HCT116 (cell line): Measurements from ENCODE around the gene SLC14A1. TPM values are rescaled to one million over a fixed set of nuclear protein-coding genes. Genes with fewer than 3 reads are reported as not detected.

Experiments used
- ATAC-seq: fragments of 200-7000 bp; cut with Tn5 transposase; 2 replicates; pipeline ENCODE4 v1.9.1; 2020; ENCODE audit warnings: mild to moderate bottlenecking, moderate library complexity
- BruUV-seq: library from RNA; stranded (reverse); fragments of 400-500 nt; replicated peaks from 2 replicates; lab custom pipeline; 2021; lab: Mats Ljungman, UMichigan
- CTCF ChIA-PET: fragments of 300-600 bp; sonication (Branson Sonifier 250); formaldehyde crosslinking; loops from one replicate; lab custom pipeline; 2021; ENCODE audit warnings: antibody characterized with exemption; lab: Charles Lee
- POLR2A ChIA-PET: fragments of 300-600, 350-600 bp; sonication (Branson Sonifier 250); formaldehyde crosslinking; loops from one replicate; lab custom pipeline; 2021; ENCODE audit warnings: antibody characterized with exemption; lab: Charles Lee
- RAD21 ChIA-PET, 2 experiments: fragments of 300-600 bp; sonication (Branson Sonifier 250); formaldehyde crosslinking; loops; one replicate each; lab custom pipeline; 2023; ENCODE audit warnings: low total read pairs in 2 of 2; ENCODE audit not compliant: uncharacterized antibody in 2 of 2, unreplicated experiment in 2 of 2, low non-redundant PET in 1 of 2; lab: Charles Lee
- DNase-seq: peaks from one replicate; pipeline ENCODE4 v3.0.0-alpha.2; 2010; ENCODE audit warnings: low read depth, low spot score
- H2AFZ ChIP-seq: fragments of 200-600 bp; shearing (Covaris generic), sonication (generic); 2 replicates; pipeline ENCODE4 v1.6.1; 2017; ENCODE audit warnings: low read depth, mixed run types, mixed read lengths, antibody characterized with exemption, low read length; ENCODE audit not compliant: poor library complexity, severe bottlenecking
- H3K27ac ChIP-seq: 2 replicates; pipeline ENCODE4 v1.5.1; 2012; ENCODE audit warnings: low read depth, low read length
- H3K27me3 ChIP-seq: fragments of 200-600 bp; sonication (generic); 2 replicates; pipeline ENCODE4 v1.6.1; 2016; ENCODE audit warnings: mixed run types, low read length, mixed read lengths; ENCODE audit not compliant: insufficient read depth
- H3K36me3 ChIP-seq, 2 experiments: fragments of 200-500 bp in 1 of 2; fragments of 200-600 bp in 1 of 2; sonication (Bioruptor generic) in 1 of 2; sonication (generic) in 1 of 2; 2 replicates each; pipeline versions ENCODE4 v1.5.1 to v1.6.1; 2014 to 2016; ENCODE audit warnings: low read length in 2 of 2, inconsistent platforms in 1 of 2, mixed read lengths in 1 of 2, mixed run types in 1 of 2; ENCODE audit not compliant: insufficient read depth in 2 of 2, control insufficient read depth in 1 of 2
- H3K4me1 ChIP-seq, 2 experiments: fragments of 200-600 bp in 1 of 2; sonication (generic) in 1 of 2; 2 replicates each; pipeline versions ENCODE4 v1.5.1 to v1.6.1; 2012 to 2017; ENCODE audit warnings: low read length in 2 of 2, inconsistent platforms in 1 of 2, mild to moderate bottlenecking in 1 of 2, mixed read lengths in 1 of 2, mixed run types in 1 of 2, moderate library complexity in 1 of 2; ENCODE audit not compliant: insufficient read depth in 2 of 2, control insufficient read depth in 1 of 2
- H3K4me2 ChIP-seq: fragments of 200-600 bp; sonication (generic); 2 replicates; pipeline ENCODE4 v1.6.1; 2017; ENCODE audit warnings: mixed run types, low read length, mixed read lengths
- H3K4me3 ChIP-seq, 2 experiments: fragments of 200-600 bp in 1 of 2; sonication (generic) in 1 of 2; replicated peaks in 1 of 2; 2 replicates each; pipeline ENCODE4 v1.5.1; 2011 to 2016; ENCODE audit warnings: low read length in 2 of 2, control low read depth in 1 of 2, low read depth in 1 of 2, mild to moderate bottlenecking in 1 of 2, mixed read lengths in 1 of 2, mixed run types in 1 of 2
- H3K79me2 ChIP-seq: fragments of 200-600 bp; sonication (generic); 2 replicates; pipeline ENCODE4 v1.6.1; 2017; ENCODE audit warnings: mild to moderate bottlenecking, mixed run types, low read length, moderate library complexity, mixed read lengths; ENCODE audit not compliant: insufficient read depth
- H3K9ac ChIP-seq: fragments of 200-600 bp; sonication (generic); 2 replicates; pipeline ENCODE4 v1.6.1; 2016; ENCODE audit warnings: low read length, mixed read lengths
- H3K9me2 ChIP-seq: fragments of 200-600 bp; sonication (generic), shearing (Covaris generic); 2 replicates; pipeline ENCODE4 v1.6.1; 2017; ENCODE audit warnings: mixed run types, mild to moderate bottlenecking, moderate library complexity; ENCODE audit not compliant: insufficient read depth
- H3K9me3 ChIP-seq, 2 experiments: fragments of 200-500 bp in 1 of 2; fragments of 200-600 bp in 1 of 2; sonication (Bioruptor generic) in 1 of 2; sonication (generic) in 1 of 2; 2 replicates each; pipeline ENCODE4 v1.6.1; 2014 to 2017; ENCODE audit warnings: low read length in 2 of 2, mixed read lengths in 2 of 2, inconsistent platforms in 1 of 2, low read depth in 1 of 2, mild to moderate bottlenecking in 1 of 2, mixed run types in 1 of 2, moderate library complexity in 1 of 2; ENCODE audit not compliant: control insufficient read depth in 1 of 2, insufficient read depth in 1 of 2
- H4K20me1 ChIP-seq: fragments of 200-600 bp; sonication (generic), shearing (Covaris generic); 2 replicates; pipeline ENCODE4 v1.6.1; 2017; ENCODE audit warnings: mixed run types, mild to moderate bottlenecking, moderate library complexity; ENCODE audit not compliant: insufficient read depth
- ATF3 ChIP-seq: IDR thresholded peaks from 2 replicates; pipeline ENCODE4 v1.6.1; 2012
- CBX3 ChIP-seq: IDR thresholded peaks from 2 replicates; pipeline ENCODE4 v1.6.1; 2012; ENCODE audit warnings: low read depth
- CEBPB ChIP-seq: IDR thresholded peaks from 2 replicates; pipeline ENCODE4 v1.6.1; 2012; ENCODE audit warnings: low read depth
- CTCF ChIP-seq, 3 experiments: fragments of 200-600 bp in 1 of 3; sonication (generic) in 1 of 3; IDR thresholded peaks in 2 of 3; conservative IDR thresholded peaks in 1 of 3; 2 replicates each; pipeline ENCODE4 v1.5.1; 2012 to 2017; ENCODE audit warnings: low read depth in 2 of 3, low read length in 2 of 3, antibody characterized with exemption in 1 of 3, borderline replicate concordance in 1 of 3, control low read depth in 1 of 3, mild to moderate bottlenecking in 1 of 3, mixed read lengths in 1 of 3, mixed run types in 1 of 3, moderate library complexity in 1 of 3; ENCODE audit not compliant: insufficient read depth in 1 of 3
- EGR1 ChIP-seq: IDR thresholded peaks from 2 replicates; pipeline ENCODE4 v1.6.1; 2012; ENCODE audit warnings: low read depth
- ELF1 ChIP-seq: IDR thresholded peaks from 2 replicates; pipeline ENCODE4 v1.6.1; 2012; ENCODE audit warnings: low read depth, borderline replicate concordance
- EZH2 ChIP-seq: fragments of 200-600 bp; sonication (generic); IDR thresholded peaks from 2 replicates; pipeline ENCODE4 v1.6.1; 2017; ENCODE audit warnings: antibody characterized with exemption, mixed run types
- EZH2phosphoT487 ChIP-seq: fragments of 200-600 bp; IDR thresholded peaks from 2 replicates; pipeline ENCODE4 v1.6.1; 2018; ENCODE audit warnings: antibody characterized with exemption, borderline replicate concordance
- FOSL1 ChIP-seq: IDR thresholded peaks from 2 replicates; pipeline ENCODE4 v1.6.1; 2012; ENCODE audit warnings: low read depth
- JUND ChIP-seq: IDR thresholded peaks from 2 replicates; pipeline ENCODE4 v1.6.1; 2012
- POLR2A ChIP-seq: IDR thresholded peaks from 2 replicates; pipeline ENCODE4 v1.7.0; 2011; ENCODE audit warnings: borderline replicate concordance; ENCODE audit not compliant: insufficient read depth, insufficient read length; ENCODE audit errors: extremely low read depth
- POLR2AphosphoS5 ChIP-seq: IDR thresholded peaks from 2 replicates; pipeline ENCODE4 v1.6.1; 2011; ENCODE audit warnings: mild to moderate bottlenecking, low read depth, low read length, moderate library complexity
- RAD21 ChIP-seq: IDR thresholded peaks from 2 replicates; pipeline ENCODE4 v1.6.1; 2012; ENCODE audit warnings: low read depth, mild to moderate bottlenecking
- REST ChIP-seq: IDR thresholded peaks from 2 replicates; pipeline ENCODE4 v1.6.1; 2012; ENCODE audit warnings: low read depth
- SP1 ChIP-seq: IDR thresholded peaks from 2 replicates; pipeline ENCODE4 v1.6.1; 2012; ENCODE audit warnings: low read depth
- SRF ChIP-seq: IDR thresholded peaks from 2 replicates; pipeline ENCODE4 v1.6.1; 2012; ENCODE audit warnings: low read depth
- TCF7L2 ChIP-seq: IDR thresholded peaks from 2 replicates; pipeline ENCODE4 v1.7.0; 2011; ENCODE audit warnings: borderline replicate concordance, inconsistent platforms; ENCODE audit not compliant: insufficient read depth, insufficient read length; ENCODE audit errors: extremely low read depth
- YY1 ChIP-seq: IDR thresholded peaks from 2 replicates; pipeline ENCODE4 v1.6.1; 2011; ENCODE audit warnings: low read length, low read depth, moderate library complexity, mild to moderate bottlenecking; ENCODE audit not compliant: insufficient replicate concordance; ENCODE audit errors: extremely low read depth
- ZBTB33 ChIP-seq: IDR thresholded peaks from 2 replicates; pipeline ENCODE4 v1.6.1; 2011; ENCODE audit warnings: mild to moderate bottlenecking, low read length, moderate library complexity; ENCODE audit not compliant: insufficient replicate concordance; ENCODE audit errors: extremely low read depth
- ZNF274 ChIP-seq: fragments of 200-500 bp; sonication (Bioruptor generic); IDR thresholded peaks from 2 replicates; pipeline ENCODE4 v1.6.1; 2014; ENCODE audit warnings: mild to moderate bottlenecking, low read depth, low read length, inconsistent platforms
- intact Hi-C: fragments of 100-400 bp; cut with micrococcal nuclease; formaldehyde crosslinking; loops from 2 replicates; pipeline ENCODE4 v1.10.0; 2022
- total RNA-seq: library from RNA; stranded (reverse); gene quantifications from one replicate; pipeline ENCODE4 v1.2.1, GENCODE V29; 2021; ENCODE audit not compliant: unreplicated experiment

SLC14A1 gene
- total RNA-seq, 1 experiment from 2014 or later, result not detected

DNA sequence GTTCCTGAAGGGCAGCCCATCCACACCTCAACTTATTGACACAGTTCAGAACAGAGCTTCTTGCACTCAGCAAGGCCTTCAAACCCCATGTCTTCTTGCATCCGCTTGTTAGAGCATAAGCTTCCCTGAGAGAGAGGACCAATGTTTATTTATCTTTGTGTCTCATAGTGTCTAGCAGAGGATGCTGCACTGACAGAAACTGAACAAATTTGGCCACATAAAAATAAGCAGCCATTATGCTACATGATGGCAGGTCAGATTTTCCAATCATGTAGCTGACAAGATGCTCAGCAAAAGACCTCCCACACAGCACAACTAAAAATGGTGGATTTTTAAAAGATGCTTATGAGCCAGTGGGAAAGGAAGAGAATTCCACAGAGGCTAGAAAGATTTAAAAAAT, 63.4 kb downstream of the SLC14A1 start:
- Histone ChIP-seq H3K4me3 (no peak overlapping the region), H3K4me2 (no peak overlapping the region), H3K4me1 (peaks cover 0 to 14% of the 10 kb centered on the region in 2 experiments; a peak in 2 of 4 replicates), H3K27ac (no peak overlapping the region), H3K36me3 (no peaks in the 10 kb centered on the region), H3K9ac (no peak overlapping the region), H4K20me1 (no peaks in the 10 kb centered on the region), H3K79me2 (no peaks in the 10 kb centered on the region), H3K27me3 (no peaks in the 10 kb centered on the region), H3K9me2 (no peaks in the 10 kb centered on the region), H3K9me3 (no peaks in the 10 kb centered on the region), H2AFZ (no peak overlapping the region)
- ChIA-PET CTCF (no interaction called here), POLR2A (no interaction called here), RAD21 (no interaction called here)
- DNase-seq (no peak), ATAC-seq (no peak)
- BruUV-seq, result no TSS peak
- intact Hi-C loops, result no loop called here
- no peak for TF ChIP-seq CEBPB
- no peak for TF ChIP-seq ZNF274
- TF ChIP-seq ZBTB33, result no peak
- TF ChIP-seq POLR2AphosphoS5, result no peak
- no peak for TF ChIP-seq CBX3
- no peak for TF ChIP-seq EZH2phosphoT487
- TF ChIP-seq YY1, result no peak
- TF ChIP-seq CTCF (IDR thresholded peaks at IDR 0.05 in 2 of 3, conservative IDR thresholded peaks at IDR 0.05 in 1 of 3; ENCODE audit: borderline replicate concordance in 1 of 3, insufficient read depth in 1 of 3, low read depth in 2 of 3, low read length in 2 of 3), result no peak
- TF ChIP-seq EGR1, result no peak
- TF ChIP-seq EZH2, result no peak
- no peak for TF ChIP-seq ELF1
- no peak for TF ChIP-seq RAD21
- no peak for TF ChIP-seq REST
- TF ChIP-seq ATF3, result no peak
- no peak for TF ChIP-seq SRF
- no peak for TF ChIP-seq SP1
- no peak for TF ChIP-seq FOSL1
- no peak for TF ChIP-seq TCF7L2
- TF ChIP-seq JUND, result no peak
- TF ChIP-seq POLR2A, result no peak
